Type B pancreatic cell (in vitro differentiated cells): ENCODE results near the gene ASB16. TPM values are rescaled to one million over a fixed set of nuclear protein-coding genes. Genes with fewer than 3 reads are reported as not detected.

Experiments
- DNase-seq: peaks from one replicate; pipeline ENCODE4 v3.0.0; 2021; ENCODE audit warnings: mixed read lengths; ENCODE audit not compliant: unreplicated experiment; ENCODE audit errors: extremely low spot score
- H3K27ac Mint-ChIP-seq: 2 replicates; pipeline ENCODE4 v1.8.0; 2021; ENCODE audit warnings: mild to moderate bottlenecking, mixed read lengths
- H3K27me3 Mint-ChIP-seq: 2 replicates; pipeline ENCODE4 v1.8.0; 2021; ENCODE audit warnings: mixed read lengths
- H3K36me3 Mint-ChIP-seq: 2 replicates; pipeline ENCODE4 v1.8.0; 2021; ENCODE audit warnings: mixed read lengths
- H3K4me1 Mint-ChIP-seq: one replicate; pipeline ENCODE4 v1.8.0; 2021; ENCODE audit warnings: mixed read lengths; ENCODE audit not compliant: unreplicated experiment
- H3K4me3 Mint-ChIP-seq: 2 replicates; pipeline ENCODE4 v1.8.0; 2021; ENCODE audit warnings: mild to moderate bottlenecking, mixed read lengths
- H3K9me3 Mint-ChIP-seq: 2 replicates; pipeline ENCODE4 v1.8.0; 2021; ENCODE audit warnings: mixed read lengths
- CTCF ChIP-seq: fragments of 200-600 bp; sonication (generic); conservative IDR thresholded peaks from 2 replicates; pipeline ENCODE4 v1.5.0; 2021; ENCODE audit warnings: antibody characterized with exemption, mild to moderate bottlenecking
- total RNA-seq: library from RNA; stranded (reverse); gene quantifications from 2 replicates; pipeline ENCODE4 v1.2.1, GENCODE V29; 2021; ENCODE audit warnings: low replicate concordance

Gene ASB16
- total RNA-seq, 1 donor from 2014 or later = 0.68 TPM

DNA sequence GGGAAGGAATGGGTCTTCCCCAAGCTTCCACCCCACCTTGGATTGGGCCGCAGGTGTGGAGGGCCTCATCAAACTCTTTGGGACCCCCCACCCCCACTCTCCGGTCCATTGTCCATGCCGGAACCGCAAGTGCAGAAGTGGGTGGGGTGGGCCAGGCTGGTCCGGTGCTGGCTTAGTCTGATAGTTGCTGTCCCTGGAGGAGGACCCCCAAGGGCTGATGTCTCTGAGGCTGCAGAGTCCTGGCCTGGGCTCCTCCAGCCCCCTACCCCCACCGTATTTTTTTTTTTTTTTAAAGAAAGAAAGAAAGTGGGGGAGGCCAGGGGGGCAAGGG, 36.3 kb downstream of the ASB16 start:
- Mint-ChIP-seq H3K27ac (no peak overlapping the region), H3K27me3 (no peaks in the 10 kb centered on the region), H3K4me3 (no peak overlapping the region), H3K36me3 (peaks cover 8% of the 10 kb centered on the region), H3K4me1 (peaks cover 12% of the 10 kb centered on the region), H3K9me3 (no peaks in the 10 kb centered on the region)
- DNase-seq = no peak
- no peak for TF ChIP-seq CTCF

GRCh38 chr17:44207319-44207718, 36.8 kb downstream of the ASB16 start:
- Mint-ChIP-seq H3K4me3 (no peak overlapping the region), H3K27me3 (no peaks in the 10 kb centered on the region), H3K36me3 (peaks cover 8% of the 10 kb centered on the region), H3K4me1 (peaks cover 12% of the 10 kb centered on the region), H3K9me3 (no peaks in the 10 kb centered on the region), H3K27ac (no peak overlapping the region)
- no peak for DNase-seq
- TF ChIP-seq CTCF = no peak

DNA sequence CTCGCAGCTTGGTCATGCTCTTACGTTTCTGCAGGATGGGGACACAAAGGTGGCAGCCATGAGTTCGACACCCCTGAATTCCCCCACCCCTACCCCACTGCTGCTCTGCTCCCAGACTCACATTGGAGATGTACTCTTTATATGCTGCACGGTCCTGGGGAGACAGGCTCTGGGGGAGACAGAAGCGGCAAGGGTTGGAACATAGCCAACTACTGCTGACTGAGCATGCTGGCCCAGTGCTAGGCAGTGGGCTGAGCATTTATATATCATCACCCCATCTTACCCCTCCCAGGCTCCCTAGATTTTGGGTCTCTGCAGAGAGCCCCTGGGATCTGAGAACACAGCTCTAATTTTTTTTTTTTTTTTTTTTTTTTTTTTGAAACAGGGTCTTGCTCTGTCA, 37.2 kb downstream of the ASB16 start:
- H3K36me3 Mint-ChIP-seq = peaks cover 8% of the 10 kb centered on the region

DNA sequence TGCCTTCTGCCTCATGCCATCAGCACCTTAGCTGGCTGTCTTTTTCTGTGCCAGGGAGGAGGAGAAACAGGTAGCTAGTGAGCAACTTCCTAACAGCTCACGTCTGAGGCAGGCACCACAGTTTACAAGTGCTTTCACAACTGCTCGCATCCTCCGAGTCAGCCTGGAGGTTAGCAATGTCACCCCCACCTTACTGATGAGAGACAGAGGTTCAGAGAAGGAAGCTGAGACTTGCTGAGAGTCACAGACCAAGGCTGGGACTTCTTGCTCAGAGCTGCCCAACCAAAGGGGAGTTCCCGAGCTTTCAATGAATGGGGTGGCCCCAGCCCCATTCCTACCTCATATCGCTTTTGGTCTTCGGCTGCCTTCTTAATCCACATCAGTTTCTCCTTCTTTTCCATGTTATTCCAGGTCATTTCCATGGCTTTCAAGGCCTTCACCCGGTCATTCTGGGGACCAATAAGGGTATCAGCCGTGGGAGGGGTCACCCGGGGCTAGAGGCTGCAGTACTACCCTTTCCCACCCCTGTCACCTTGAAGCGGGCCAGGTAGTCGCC, 39.4 kb downstream of the ASB16 start:
- TF ChIP-seq CTCF = no peak
- H3K4me3 Mint-ChIP-seq = no peak overlapping the region
- no peaks in the 10 kb centered on the region for H3K9me3 Mint-ChIP-seq
- peaks cover 14% of the 10 kb centered on the region for H3K36me3 Mint-ChIP-seq
- no peaks in the 10 kb centered on the region for H3K27me3 Mint-ChIP-seq
- DNase-seq = no peak
- H3K27ac Mint-ChIP-seq = no peak overlapping the region
- peaks cover 7% of the 10 kb centered on the region for H3K4me1 Mint-ChIP-seq

More for the DNA sequence above, 37.2 kb downstream of the ASB16 start:
- no peak for TF ChIP-seq CTCF
- Mint-ChIP-seq H3K27ac (no peak overlapping the region), H3K27me3 (no peaks in the 10 kb centered on the region), H3K4me1 (peaks cover 12% of the 10 kb centered on the region), H3K9me3 (no peaks in the 10 kb centered on the region), H3K4me3 (no peak overlapping the region)
- DNase-seq = no peak

- H3K36me3 Mint-ChIP-seq = peaks cover 17% of the 10 kb centered on the region
- peak; percentile 89 for DNase-seq
- no peaks in the 10 kb centered on the region for H3K27me3 Mint-ChIP-seq
- no peaks in the 10 kb centered on the region for H3K9me3 Mint-ChIP-seq
- TF ChIP-seq CTCF = peak; percentile 93
- H3K27ac Mint-ChIP-seq = no peak overlapping the region
- peaks cover 6% of the 10 kb centered on the region for H3K4me1 Mint-ChIP-seq
- no peak overlapping the region for H3K4me3 Mint-ChIP-seq
These were observed 40.1 kb downstream of the ASB16 start for GRCh38 chr17:44210342-44211192.
